ENCODE measurements around the gene SLC38A9.

DNA sequence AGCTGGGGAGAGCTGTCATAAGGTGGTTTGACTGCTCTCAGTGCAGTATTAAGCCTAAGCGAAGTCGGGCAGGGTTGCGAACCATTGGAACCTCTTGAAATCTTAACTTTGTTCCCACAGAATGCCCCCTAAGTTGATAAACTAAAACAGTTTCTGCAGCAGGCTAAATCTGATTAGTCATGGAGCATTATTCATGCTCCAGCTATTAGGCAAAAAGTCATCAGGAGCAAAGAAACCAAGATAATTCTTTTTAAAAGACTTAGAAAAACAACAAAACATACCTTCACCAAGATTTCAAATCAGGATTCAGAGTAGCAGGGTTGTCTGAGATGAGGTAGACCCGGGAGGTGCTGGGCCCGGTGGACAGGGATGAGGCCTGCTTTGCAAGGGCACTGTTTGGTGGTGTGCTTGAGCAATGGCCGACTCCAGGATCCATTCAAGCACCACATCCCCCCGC lies 107.5 kb downstream of the SLC38A9 start:
- TF ChIP-seq POLR2AphosphoS5 (IDR thresholded peaks at IDR 0.05; ENCODE audit: borderline replicate concordance, low read depth, low read length) (no peak), EZH2 (IDR thresholded peaks at IDR 0.05) (no peak), FOXP2 (optimal IDR thresholded peaks at IDR 0.05; ENCODE audit: control extremely low read depth, extremely low read length, insufficient read depth) (no peak)
